SK-N-SH (cell line): ENCODE data around the gene THADA. TPM values are rescaled to one million over a fixed set of nuclear protein-coding genes. Genes with fewer than 3 reads are reported as not detected.
"Not testable (repeated sequence)": the region's sequence is repeated elsewhere in the genome, so short reads cannot be mapped to it uniquely, and the experiment has no call there.

Experiments
- CTCF ChIA-PET: fragments of 300-600, 350-600 bp; formaldehyde crosslinking; extraction: SDS; loops from one replicate; lab custom pipeline; 2021; lab: Yijun Ruan, JAX
- POLR2A ChIA-PET: fragments of 350-600 bp; sonication (Branson Sonifier 250); formaldehyde crosslinking; extraction: SDS; loops from one replicate; lab custom pipeline; 2020; ENCODE audit warnings: antibody characterized with exemption, inconsistent platforms; lab: Yijun Ruan, JAX
- DNase-seq: peaks from one replicate; pipeline ENCODE4 v3.0.0; 2012
- H2AFZ ChIP-seq: fragments of 200-600 bp; sonication (generic); 2 replicates; pipeline ENCODE4 v1.8.1; 2016; ENCODE audit warnings: antibody characterized with exemption, mild to moderate bottlenecking, low read depth
- H3F3A ChIP-seq: fragments of 200-600 bp; sonication (generic); replicated peaks from 2 replicates; pipeline ENCODE3; 2016; ENCODE audit warnings: antibody characterized with exemption, mild to moderate bottlenecking; ENCODE audit not compliant: insufficient read depth
- H3K27ac ChIP-seq, 2 experiments: fragments of 200-500 bp in 1 of 2; fragments of 200-600 bp in 1 of 2; sonication (Bioruptor generic) in 1 of 2; sonication (generic), shearing (Covaris generic) in 1 of 2; 2 replicates each; pipeline versions ENCODE4 v1.5.1 to v1.6.1; 2014 to 2016; ENCODE audit warnings: low read depth in 2 of 2, inconsistent platforms in 1 of 2, low read length in 1 of 2, mild to moderate bottlenecking in 1 of 2, mixed read lengths in 1 of 2
- H3K27me3 ChIP-seq: fragments of 200-600 bp; sonication (generic), shearing (Covaris generic); 2 replicates; pipeline ENCODE4 v1.6.1; 2016; ENCODE audit warnings: mixed run types; ENCODE audit not compliant: insufficient read depth
- H3K36me3 ChIP-seq, 2 experiments: fragments of 200-500 bp in 1 of 2; fragments of 200-600 bp in 1 of 2; sonication (Bioruptor generic) in 1 of 2; sonication (generic) in 1 of 2; replicated peaks in 1 of 2; 2 replicates each; pipeline versions ENCODE3 to v1.5.1; 2014 to 2016; ENCODE audit warnings: low read length in 1 of 2, mild to moderate bottlenecking in 1 of 2; ENCODE audit not compliant: insufficient read depth in 2 of 2, control insufficient read depth in 1 of 2
- H3K4me1 ChIP-seq, 2 experiments: fragments of 200-500 bp in 1 of 2; fragments of 200-600 bp in 1 of 2; sonication (Bioruptor generic) in 1 of 2; sonication (generic), shearing (Covaris generic) in 1 of 2; 2 replicates each; pipeline versions ENCODE4 v1.5.1 to v1.6.1; 2014 to 2016; ENCODE audit warnings: low read depth in 1 of 2, low read length in 1 of 2, mixed run types in 1 of 2; ENCODE audit not compliant: insufficient read depth in 2 of 2, control insufficient read depth in 1 of 2
- H3K4me2 ChIP-seq: fragments of 200-600 bp; sonication (generic), shearing (Covaris generic); 2 replicates; pipeline ENCODE4 v1.6.1; 2017; ENCODE audit warnings: mixed run types
- H3K4me3 ChIP-seq, 2 experiments: fragments of 200-500 bp in 1 of 2; fragments of 200-600 bp in 1 of 2; sonication (Bioruptor generic) in 1 of 2; sonication (generic), shearing (Covaris generic) in 1 of 2; 2 replicates each; pipeline versions ENCODE4 v1.5.1 to v1.8.1; 2014 to 2016; ENCODE audit warnings: low read depth in 2 of 2, inconsistent platforms in 1 of 2, low read length in 1 of 2, mild to moderate bottlenecking in 1 of 2, mixed read lengths in 1 of 2, moderate library complexity in 1 of 2
- H3K79me2 ChIP-seq: fragments of 200-600 bp; sonication (generic); 2 replicates; pipeline ENCODE4 v1.8.1; 2017; ENCODE audit warnings: mild to moderate bottlenecking; ENCODE audit not compliant: insufficient read depth
- H3K9ac ChIP-seq: fragments of 200-600 bp; sonication (generic); 2 replicates; pipeline ENCODE4 v1.6.1; 2017; ENCODE audit warnings: mixed run types
- H3K9me2 ChIP-seq: fragments of 200-600 bp; sonication (generic); 2 replicates; pipeline ENCODE4 v1.6.1; 2017; ENCODE audit warnings: mixed run types
- H3K9me3 ChIP-seq: fragments of 200-600 bp; sonication (generic); 2 replicates; pipeline ENCODE4 v1.6.1; 2017; ENCODE audit warnings: mixed run types, mild to moderate bottlenecking, moderate library complexity
- H4K20me1 ChIP-seq: fragments of 200-600 bp; sonication (generic); 2 replicates; pipeline ENCODE4 v1.6.1; 2017; ENCODE audit warnings: mild to moderate bottlenecking, mixed run types; ENCODE audit not compliant: insufficient read depth
- EP300 ChIP-seq, 2 experiments: IDR thresholded peaks; 2 replicates each; pipeline versions ENCODE4 v1.4.0 to v1.6.1; 2012; ENCODE audit warnings: borderline replicate concordance in 1 of 2, low read depth in 1 of 2, low read length in 1 of 2
- EZH2phosphoT487 ChIP-seq: fragments of 200-600 bp; sonication (generic); IDR thresholded peaks from 2 replicates; pipeline ENCODE4 v1.6.1; 2017; ENCODE audit warnings: low read depth, mixed run types, mild to moderate bottlenecking, antibody characterized with exemption, moderate library complexity, borderline replicate concordance
- FOXJ3 ChIP-seq: sonication (generic); formaldehyde crosslinking; IDR thresholded peaks from 2 replicates; pipeline ENCODE4 v1.5.1; 2020; ENCODE audit warnings: mild to moderate bottlenecking, missing genetic modification reagents
- FOXM1 ChIP-seq: IDR thresholded peaks from 2 replicates; pipeline ENCODE4 v1.4.0; 2012; ENCODE audit warnings: low read depth, mild to moderate bottlenecking
- GATA2 ChIP-seq: sonication (generic); formaldehyde crosslinking; IDR thresholded peaks from 2 replicates; pipeline ENCODE4 v1.5.0; 2020; ENCODE audit warnings: mild to moderate bottlenecking, missing genetic modification reagents
- MEF2A ChIP-seq: IDR thresholded peaks from 2 replicates; pipeline ENCODE4 v1.4.0; 2012; ENCODE audit warnings: low read depth, borderline replicate concordance
- NRF1 ChIP-seq: IDR thresholded peaks from 2 replicates; pipeline ENCODE4 v1.6.1; 2012; ENCODE audit warnings: low read depth, mild to moderate bottlenecking, low read length
- POLR2AphosphoS5 ChIP-seq: IDR thresholded peaks from 2 replicates; pipeline ENCODE4 v1.6.1; 2012; ENCODE audit warnings: low read depth, low read length
- RCOR1 ChIP-seq: fragments of 150-350 bp; IDR thresholded peaks from 2 replicates; pipeline ENCODE4 v1.6.1; 2017; ENCODE audit warnings: antibody characterized with exemption, low read length
- SIN3A ChIP-seq: IDR thresholded peaks from 2 replicates; pipeline ENCODE4 v1.6.1; 2012; ENCODE audit warnings: low read depth, mild to moderate bottlenecking, low read length, moderate library complexity, borderline replicate concordance
- TCF12 ChIP-seq: IDR thresholded peaks from 2 replicates; pipeline ENCODE4 v1.4.0; 2012
- YY1 ChIP-seq: IDR thresholded peaks from 2 replicates; pipeline ENCODE4 v1.4.0; 2012; ENCODE audit warnings: low read depth, mild to moderate bottlenecking
- WGBS: methylation state at CpG from one replicate; pipeline ENCODE4 v1.1.6; 2017; ENCODE audit warnings: low lambda C conversion rate; 5-methylcytosine and 5-hydroxymethylcytosine counted together
- polyA plus RNA-seq, 3 experiments: library from polyadenylated mRNA; depleted of rRNA; stranded (reverse); fragments of >200 nt; gene quantifications; 2 replicates each; pipeline ENCODE4 v1.2.3, GENCODE V29; 2012
- TF ChIP-seq, protein P1 (sequence below): fragments of 150-350 bp; IDR thresholded peaks from 2 replicates; pipeline ENCODE4 v1.6.1; 2017; ENCODE audit warnings: antibody characterized with exemption, low read length, low read depth, borderline replicate concordance
- TF ChIP-seq, protein P2 (sequence below): IDR thresholded peaks from 2 replicates; pipeline ENCODE4 v1.4.0; 2012; ENCODE audit warnings: low read depth, borderline replicate concordance
- TF ChIP-seq, protein P3 (sequence below): IDR thresholded peaks from 2 replicates; pipeline ENCODE4 v1.4.0; 2012; ENCODE audit warnings: low read depth, borderline replicate concordance
- TF ChIP-seq, protein P4 (sequence below): IDR thresholded peaks from 2 replicates; pipeline ENCODE4; 2012

The THADA gene
- polyA plus RNA-seq, 1 of the 3 experiments (the other 2 are of a cell fraction), result 25.6 TPM

DNA sequence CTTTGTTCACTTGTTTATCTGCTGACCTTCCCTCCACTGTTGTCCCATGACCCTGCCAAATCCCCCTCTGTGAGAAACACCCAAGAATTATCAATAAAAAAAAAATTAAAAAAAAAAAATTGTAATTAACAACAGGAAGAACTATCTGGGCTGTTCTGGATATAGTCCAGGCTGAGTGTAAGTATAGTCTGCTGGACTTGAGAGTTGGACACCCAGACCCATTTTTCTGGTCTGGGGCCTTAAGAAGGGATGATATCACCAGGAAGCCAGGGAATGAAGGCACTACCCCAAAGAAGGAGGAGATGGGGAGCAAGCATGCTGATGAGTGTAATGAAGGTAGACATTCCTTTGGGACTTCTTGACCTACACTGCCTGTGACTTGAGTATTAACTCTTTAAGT is 297.3 kb downstream of the THADA start:
- Histone ChIP-seq H3K4me2 (no peak overlapping the region), H3K27ac (peak overlapping the region in 1 of 2 experiments; percentile 92; a peak in 2 of 4 replicates), H3K36me3 (no peaks in the 10 kb centered on the region), H3F3A (peaks cover 8% of the 10 kb centered on the region), H3K9me2 (no peaks in the 10 kb centered on the region), H3K79me2 (no peaks in the 10 kb centered on the region), H4K20me1 (no peaks in the 10 kb centered on the region), H3K27me3 (no peaks in the 10 kb centered on the region), H3K4me1 (peaks cover 6 to 13% of the 10 kb centered on the region in 2 experiments; a peak in 2 of 4 replicates), H2AFZ (no peak overlapping the region), H3K9ac (no peak overlapping the region), H3K4me3 (no peak overlapping the region), H3K9me3 (no peaks in the 10 kb centered on the region)
- peak; percentile 47 for DNase-seq
- TF ChIP-seq, protein P1, sequence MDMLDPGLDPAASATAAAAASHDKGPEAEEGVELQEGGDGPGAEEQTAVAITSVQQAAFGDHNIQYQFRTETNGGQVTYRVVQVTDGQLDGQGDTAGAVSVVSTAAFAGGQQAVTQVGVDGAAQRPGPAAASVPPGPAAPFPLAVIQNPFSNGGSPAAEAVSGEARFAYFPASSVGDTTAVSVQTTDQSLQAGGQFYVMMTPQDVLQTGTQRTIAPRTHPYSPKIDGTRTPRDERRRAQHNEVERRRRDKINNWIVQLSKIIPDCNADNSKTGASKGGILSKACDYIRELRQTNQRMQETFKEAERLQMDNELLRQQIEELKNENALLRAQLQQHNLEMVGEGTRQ, result no peak
- TF ChIP-seq RCOR1 (no peak), FOXJ3 (no peak), SIN3A (no peak), POLR2AphosphoS5 (no peak), GATA2 (CRISPR knock-in tag) (no peak), NRF1 (no peak), FOXM1 (no peak), TCF12 (no peak), EZH2phosphoT487 (no peak), YY1 (no peak), MEF2A (no peak), EP300 (IDR thresholded peaks at IDR 0.05; ENCODE audit: borderline replicate concordance in 1 of 2, low read depth in 1 of 2, low read length in 1 of 2) (no peak)
- TF ChIP-seq, protein P2, sequence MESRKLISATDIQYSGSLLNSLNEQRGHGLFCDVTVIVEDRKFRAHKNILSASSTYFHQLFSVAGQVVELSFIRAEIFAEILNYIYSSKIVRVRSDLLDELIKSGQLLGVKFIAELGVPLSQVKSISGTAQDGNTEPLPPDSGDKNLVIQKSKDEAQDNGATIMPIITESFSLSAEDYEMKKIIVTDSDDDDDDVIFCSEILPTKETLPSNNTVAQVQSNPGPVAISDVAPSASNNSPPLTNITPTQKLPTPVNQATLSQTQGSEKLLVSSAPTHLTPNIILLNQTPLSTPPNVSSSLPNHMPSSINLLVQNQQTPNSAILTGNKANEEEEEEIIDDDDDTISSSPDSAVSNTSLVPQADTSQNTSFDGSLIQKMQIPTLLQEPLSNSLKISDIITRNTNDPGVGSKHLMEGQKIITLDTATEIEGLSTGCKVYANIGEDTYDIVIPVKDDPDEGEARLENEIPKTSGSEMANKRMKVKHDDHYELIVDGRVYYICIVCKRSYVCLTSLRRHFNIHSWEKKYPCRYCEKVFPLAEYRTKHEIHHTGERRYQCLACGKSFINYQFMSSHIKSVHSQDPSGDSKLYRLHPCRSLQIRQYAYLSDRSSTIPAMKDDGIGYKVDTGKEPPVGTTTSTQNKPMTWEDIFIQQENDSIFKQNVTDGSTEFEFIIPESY, result no peak
- TF ChIP-seq, protein P3, sequence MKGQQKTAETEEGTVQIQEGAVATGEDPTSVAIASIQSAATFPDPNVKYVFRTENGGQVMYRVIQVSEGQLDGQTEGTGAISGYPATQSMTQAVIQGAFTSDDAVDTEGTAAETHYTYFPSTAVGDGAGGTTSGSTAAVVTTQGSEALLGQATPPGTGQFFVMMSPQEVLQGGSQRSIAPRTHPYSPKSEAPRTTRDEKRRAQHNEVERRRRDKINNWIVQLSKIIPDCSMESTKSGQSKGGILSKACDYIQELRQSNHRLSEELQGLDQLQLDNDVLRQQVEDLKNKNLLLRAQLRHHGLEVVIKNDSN, result no peak
- TF ChIP-seq, protein P4, sequence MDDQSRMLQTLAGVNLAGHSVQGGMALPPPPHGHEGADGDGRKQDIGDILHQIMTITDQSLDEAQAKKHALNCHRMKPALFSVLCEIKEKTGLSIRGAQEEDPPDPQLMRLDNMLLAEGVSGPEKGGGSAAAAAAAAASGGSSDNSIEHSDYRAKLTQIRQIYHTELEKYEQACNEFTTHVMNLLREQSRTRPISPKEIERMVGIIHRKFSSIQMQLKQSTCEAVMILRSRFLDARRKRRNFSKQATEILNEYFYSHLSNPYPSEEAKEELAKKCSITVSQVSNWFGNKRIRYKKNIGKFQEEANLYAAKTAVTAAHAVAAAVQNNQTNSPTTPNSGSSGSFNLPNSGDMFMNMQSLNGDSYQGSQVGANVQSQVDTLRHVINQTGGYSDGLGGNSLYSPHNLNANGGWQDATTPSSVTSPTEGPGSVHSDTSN, result no peak
- CTCF ChIA-PET, result no interaction called here
- POLR2A ChIA-PET, result no interaction called here

DNA sequence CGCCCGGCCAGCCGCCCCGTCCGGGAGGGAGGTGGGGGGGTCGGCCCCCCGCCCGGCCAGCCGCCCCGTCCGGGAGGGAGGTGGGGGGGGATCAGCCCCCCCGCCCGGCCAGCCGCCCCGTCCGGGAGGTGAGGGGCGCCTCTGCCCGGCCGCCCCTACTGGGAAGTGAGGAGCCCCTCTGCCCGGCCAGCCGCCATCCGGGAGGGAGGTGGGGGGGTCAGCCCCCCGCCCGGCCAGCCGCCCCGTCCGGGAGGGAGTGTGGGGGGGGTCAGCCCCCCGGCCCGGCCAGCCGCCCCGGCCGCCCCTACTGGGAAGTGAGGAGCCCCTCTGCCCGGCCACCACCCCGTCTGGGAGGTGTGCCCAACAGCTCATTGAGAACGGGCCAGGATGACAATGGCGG is 298.1 kb downstream of the THADA start:
- H2AFZ ChIP-seq, H3F3A ChIP-seq, CTCF ChIA-PET, H3K79me2 ChIP-seq, H3K4me2 ChIP-seq, H3K27ac ChIP-seq, H3K9me3 ChIP-seq, H4K20me1 ChIP-seq, H3K9me2 ChIP-seq, DNase-seq, POLR2A ChIA-PET, H3K4me3 ChIP-seq, H3K9ac ChIP-seq, H3K27me3 ChIP-seq, H3K36me3 ChIP-seq: not testable (repeated sequence)
- no CpG with 5 or more reads among the region's 36 CpGs for WGBS
- H3K4me1 ChIP-seq, result peaks cover 6 to 16% of the 10 kb centered on the region in 2 experiments; a peak in 2 of 4 replicates
